Measurements from ENCODE around the gene CDIP1. TPM values are rescaled to one million over a fixed set of nuclear protein-coding genes. Genes with fewer than 3 reads are reported as not detected.
"Not testable (repeated sequence)": the region's sequence is repeated elsewhere in the genome, so short reads cannot be mapped to it uniquely, and the experiment has no call there.

Gene CDIP1
- polyA plus RNA-seq (ENCODE audit: insufficient read length in 3 of 3), result 10 to 100 TPM; 19.8 to 30.6 (median 26.2) TPM

- DNase-seq (ENCODE audit: low read depth in 3 of 3, low spot score in 2 of 3), result peak; percentile 82 to 89 (median 85)
Measured at GRCh38 chr16:4538350-4539235, at the start of gene CDIP1. Gene CDIP1, minus strand, starts transcription at chr16:4538773. Its CDS starts 24,643 bp downstream, at chr16:4514130.

GRCh38 chr16:4586291-4586690 is 47.7 kb upstream of the CDIP1 start:
- DNase-seq (ENCODE audit: low read depth in 3 of 3, low spot score in 2 of 3), result no peak

GRCh38 chr16:4583906-4584305 is 45.3 kb upstream of the CDIP1 start:
- no peak for DNase-seq (ENCODE audit: low read depth in 3 of 3, low spot score in 2 of 3)

- DNase-seq (ENCODE audit: low read depth in 3 of 3, low spot score in 2 of 3), result no peak
Measured at GRCh38 chr16:4580250-4580649, 41.7 kb upstream of the CDIP1 start.

GRCh38 chr16:4578961-4579530 is 40.5 kb upstream of the CDIP1 start:
- no peak for DNase-seq (ENCODE audit: low read depth in 3 of 3, low spot score in 2 of 3)

GRCh38 chr16:4576008-4576407 is 37.4 kb upstream of the CDIP1 start:
- no peak for DNase-seq (ENCODE audit: low read depth in 3 of 3, low spot score in 2 of 3)

DNA sequence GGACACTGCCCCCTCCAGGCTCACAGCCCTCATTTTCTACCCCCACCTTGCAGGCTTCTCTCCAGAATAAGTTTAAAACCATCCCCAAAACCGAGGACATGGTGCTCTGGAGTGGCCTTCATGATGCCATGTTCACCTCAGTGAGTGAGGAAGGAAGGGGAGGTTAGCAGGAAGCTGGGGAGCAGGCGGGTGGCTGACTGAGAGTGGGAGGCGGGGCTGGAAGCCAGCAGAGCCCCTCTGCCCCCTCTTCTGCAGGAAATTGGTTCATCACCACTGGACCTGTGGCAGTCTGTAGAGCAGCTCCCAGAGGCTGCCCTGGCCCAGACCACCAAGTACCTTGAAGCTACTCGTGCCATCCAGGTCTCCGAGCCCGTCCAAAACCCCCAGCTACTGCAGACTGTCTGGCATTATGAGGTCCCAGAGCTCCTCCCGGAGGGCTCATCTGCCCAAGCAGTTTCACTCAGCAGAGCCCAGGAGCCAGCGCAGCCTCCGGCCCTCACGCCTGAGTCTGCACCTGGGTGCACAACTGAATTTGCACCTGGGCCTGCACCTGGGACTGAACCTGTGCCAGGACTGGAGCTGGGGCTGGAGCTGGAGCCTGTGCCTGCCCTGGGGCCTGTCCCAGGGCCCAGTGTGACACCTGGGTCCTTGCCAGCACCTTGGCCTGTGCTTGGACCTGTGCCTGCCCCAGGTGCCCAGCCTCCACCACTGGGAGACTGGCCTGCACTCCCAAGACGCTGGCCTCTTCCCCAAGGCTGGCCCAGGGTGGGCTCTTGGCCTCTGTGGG is 36.5 kb upstream of the CDIP1 start:
- DNase-seq (ENCODE audit: low read depth in 3 of 3, low spot score in 2 of 3), result no peak

DNA sequence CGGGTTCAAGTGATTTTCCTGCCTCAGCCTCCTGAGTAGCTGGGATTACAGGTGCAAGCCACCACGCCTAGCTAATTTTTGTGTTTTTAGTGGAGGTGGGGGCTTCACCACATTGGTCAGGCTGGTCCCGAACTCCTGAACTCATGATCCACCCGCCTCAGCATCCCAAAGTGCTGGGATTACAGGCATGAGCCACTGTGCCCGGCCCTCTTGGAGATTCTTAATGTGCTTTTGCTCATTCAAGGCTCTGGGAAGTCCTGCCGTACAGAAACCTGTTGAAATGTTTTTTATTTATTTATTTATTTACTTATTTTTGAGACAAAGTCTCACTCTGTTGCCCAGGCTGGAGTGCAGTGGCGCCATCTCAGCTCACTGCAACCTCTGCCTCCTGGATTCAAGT is 35.4 kb upstream of the CDIP1 start:
- DNase-seq (ENCODE audit: low read depth in 3 of 3, low spot score in 2 of 3), result not testable (repeated sequence)

DNA sequence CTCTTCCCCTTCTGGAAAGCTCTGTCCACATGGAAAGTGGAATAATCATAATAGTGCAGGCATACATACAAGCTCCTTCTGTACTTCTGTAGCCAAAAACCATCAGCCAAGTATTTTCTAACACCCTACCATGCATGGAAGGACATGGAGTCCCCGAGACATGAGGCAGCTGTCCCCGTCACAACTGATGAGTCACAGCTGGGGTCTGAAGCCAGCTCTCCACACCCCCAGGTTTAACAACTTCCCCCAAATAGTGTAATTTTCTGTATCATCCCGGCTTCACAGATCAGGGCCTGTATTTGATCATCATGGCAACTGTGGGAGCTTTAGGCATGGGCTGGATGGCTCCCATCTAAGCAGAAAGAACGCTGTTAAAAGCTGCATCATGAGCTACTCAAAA is 34.1 kb upstream of the CDIP1 start:
- DNase-seq (ENCODE audit: low read depth in 3 of 3, low spot score in 2 of 3), result peak in 2 of 3 donors; percentile 48 to 59

- DNase-seq (ENCODE audit: low read depth in 3 of 3, low spot score in 2 of 3), result no peak
Measured at GRCh38 chr16:4570688-4571321, 32.2 kb upstream of the CDIP1 start.

GRCh38 chr16:4570086-4570485 is 31.5 kb upstream of the CDIP1 start:
- no peak for DNase-seq (ENCODE audit: low read depth in 3 of 3, low spot score in 2 of 3)

GRCh38 chr16:4566144-4566543 is 27.6 kb upstream of the CDIP1 start:
- DNase-seq (ENCODE audit: low read depth in 3 of 3, low spot score in 2 of 3), result no peak

DNA sequence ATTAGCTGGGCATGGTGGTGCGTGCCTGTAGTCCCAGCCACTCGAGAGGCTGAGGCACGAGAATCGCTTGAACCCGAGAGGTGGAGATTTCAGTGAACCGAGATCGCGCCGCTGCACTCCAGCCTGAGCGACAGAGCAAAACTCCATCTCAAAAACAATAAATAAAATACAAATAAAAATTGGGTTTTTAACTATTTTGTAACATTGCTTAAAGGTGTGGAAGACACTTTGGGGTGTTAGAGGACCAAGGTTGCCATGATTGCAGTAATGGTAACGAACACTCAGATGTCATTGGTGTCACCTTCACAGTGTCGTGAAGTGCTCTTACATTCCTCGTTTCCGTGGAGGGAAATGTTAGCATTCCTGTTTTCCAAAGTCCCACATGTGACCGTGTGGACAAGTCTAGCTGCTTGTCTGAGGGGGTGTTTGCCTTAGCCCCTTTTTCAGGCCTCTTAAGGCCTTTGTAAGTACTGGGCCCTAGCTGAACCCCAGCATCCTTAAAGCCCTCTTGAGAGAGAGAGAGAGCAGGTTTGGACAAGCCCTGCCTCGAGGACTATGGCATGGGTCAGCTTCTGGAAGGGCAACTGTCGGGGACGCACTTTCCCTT is 26.2 kb upstream of the CDIP1 start:
- no peak for DNase-seq (ENCODE audit: low read depth in 3 of 3, low spot score in 2 of 3)

GRCh38 chr16:4561596-4561995 is 23.0 kb upstream of the CDIP1 start:
- no peak for DNase-seq (ENCODE audit: low read depth in 3 of 3, low spot score in 2 of 3)

DNA sequence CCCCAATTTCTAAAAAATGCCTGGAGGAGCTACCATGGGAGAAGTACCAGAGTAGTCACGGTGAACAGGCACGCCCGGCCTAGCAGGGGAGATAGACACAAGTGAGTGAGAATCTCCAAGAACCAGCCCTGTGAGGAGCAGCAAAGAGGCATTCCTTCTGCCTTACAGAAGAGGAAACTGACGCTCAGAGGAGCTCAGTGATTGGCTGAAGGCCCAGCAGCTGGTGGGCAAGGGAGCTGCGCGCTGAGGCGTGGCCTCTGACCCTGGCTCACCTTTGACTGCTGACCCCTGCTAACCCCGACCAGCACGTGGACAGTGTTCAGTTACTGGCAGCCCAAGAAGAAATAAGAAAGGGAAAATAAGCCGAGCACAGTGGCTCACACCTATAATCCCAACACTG is 19.4 kb upstream of the CDIP1 start:
- no peak for DNase-seq (ENCODE audit: low read depth in 3 of 3, low spot score in 2 of 3)

GRCh38 chr16:4556580-4556979 is 18.0 kb upstream of the CDIP1 start:
- no peak for DNase-seq (ENCODE audit: low read depth in 3 of 3, low spot score in 2 of 3)

GRCh38 chr16:4556112-4556511 is 17.5 kb upstream of the CDIP1 start, which contains the start of gene C16orf96:
Gene C16orf96, plus strand, starts transcription at chr16:4556340. Its CDS starts 150 bp downstream, at chr16:4556490.
- DNase-seq (ENCODE audit: low read depth in 3 of 3, low spot score in 2 of 3), result no peak

DNA sequence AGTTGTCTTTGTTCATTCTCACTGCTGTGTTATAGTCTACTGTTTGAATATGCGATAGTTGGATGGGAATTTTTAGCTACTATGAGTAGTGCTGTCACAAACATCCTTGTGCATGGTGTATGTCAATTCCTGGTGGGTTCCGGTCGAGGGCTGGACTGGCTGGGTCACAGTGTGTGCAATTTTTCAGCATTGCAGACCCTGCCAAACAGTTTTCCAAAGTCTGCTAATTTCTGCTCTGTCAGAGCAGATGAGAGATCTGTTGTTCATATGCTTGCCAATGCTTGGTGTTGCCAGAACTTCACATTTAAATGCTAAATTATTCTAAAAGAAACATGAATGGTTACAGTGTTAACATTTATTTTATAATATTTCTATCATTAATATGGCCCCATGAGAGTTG is 14.0 kb upstream of the CDIP1 start:
- no peak for DNase-seq (ENCODE audit: low read depth in 3 of 3, low spot score in 2 of 3)

DNA sequence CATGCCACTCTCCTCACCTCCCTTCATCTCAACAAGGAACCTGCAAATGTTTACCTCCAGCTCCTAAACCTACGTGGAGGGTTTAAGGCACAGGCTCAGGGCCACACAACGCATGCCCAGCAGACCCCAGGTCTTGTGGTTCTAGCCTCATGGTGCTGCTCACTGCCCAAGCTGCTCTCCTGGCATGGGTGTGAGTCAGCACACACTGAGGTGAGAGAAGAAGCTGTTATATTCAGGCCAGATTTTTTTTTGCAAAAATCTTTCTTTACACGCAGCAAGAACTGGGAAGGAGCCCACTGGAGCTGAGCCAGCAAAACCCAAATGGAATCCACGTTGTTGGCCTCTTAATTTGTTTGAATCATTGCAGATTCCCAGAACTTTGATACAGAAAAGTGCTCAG is 12.0 kb upstream of the CDIP1 start:
- DNase-seq (ENCODE audit: low read depth in 3 of 3, low spot score in 2 of 3), result no peak

DNA sequence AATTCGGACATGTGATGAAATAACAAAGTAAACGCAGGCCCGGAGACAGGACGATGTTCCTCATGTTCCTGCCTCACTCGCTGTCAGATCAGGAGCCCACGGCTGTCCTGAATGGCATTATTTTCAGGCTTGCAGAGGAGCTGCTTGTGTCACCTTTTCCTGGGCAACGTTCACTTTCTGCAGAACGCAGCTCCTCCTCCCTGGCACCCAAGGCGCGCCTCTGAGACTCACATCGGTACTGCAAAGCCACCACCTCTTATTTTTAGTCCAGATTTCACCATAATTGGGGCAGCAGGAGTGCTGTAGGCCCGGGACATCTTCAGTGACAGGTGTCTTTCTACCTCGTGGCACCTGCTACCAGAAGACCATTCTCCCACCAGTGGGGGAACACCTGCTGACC is 9.6 kb upstream of the CDIP1 start:
- DNase-seq (ENCODE audit: low read depth in 3 of 3, low spot score in 2 of 3), result no peak
